B cell (primary cell): ENCODE results near the gene TRIM41. TPM values are rescaled to one million over a fixed set of nuclear protein-coding genes. Genes with fewer than 3 reads are reported as not detected.

ENCODE experiments used
- ATAC-seq: fragments of 200-7000 bp; cut with Tn5 transposase; one replicate; pipeline ENCODE4 v1.10.0; 2021; ENCODE audit warnings: low read depth, mild to moderate bottlenecking, moderate number of reproducible peaks, moderate library complexity
- CTCF ChIA-PET: fragments of 350-600 bp; sonication (Branson Sonifier 250); formaldehyde crosslinking; loops from one replicate; lab custom pipeline; 2021; ENCODE audit warnings: antibody characterized with exemption, inconsistent platforms; lab: Charles Lee
- POLR2A ChIA-PET: fragments of 350-600 bp; sonication (Branson Sonifier 250); formaldehyde crosslinking; loops from one replicate; lab custom pipeline; 2021; ENCODE audit warnings: antibody characterized with exemption; lab: Charles Lee
- DNase-seq: peaks from one replicate; pipeline ENCODE4 v3.0.0; 2013
- H2AFZ ChIP-seq: 2 replicates; pipeline ENCODE4 v1.6.1; 2012; ENCODE audit warnings: mild to moderate bottlenecking, low read depth, low read length; ENCODE audit not compliant: insufficient read depth, poor library complexity, severe bottlenecking
- H3K27ac ChIP-seq, 2 donors: 1 replicate in 1 of 2; 2 replicates in 1 of 2; pipeline ENCODE4 v1.5.1; 2012 to 2013; ENCODE audit warnings: low read length in 2 of 2, mild to moderate bottlenecking in 2 of 2, moderate library complexity in 1 of 2
- H3K27me3 ChIP-seq, 4 experiments: fragments of 200-600 bp in 1 of 4; sonication (generic) in 1 of 4; replicated peaks in 1 of 4; 1 replicate in 2 of 4; 2 replicates in 2 of 4; pipeline versions ENCODE4 v1.6.1 to v1.7.0; 2013 to 2016; ENCODE audit warnings: low read length in 3 of 4, mild to moderate bottlenecking in 2 of 4, mixed read lengths in 1 of 4, moderate library complexity in 1 of 4; ENCODE audit not compliant: insufficient read depth in 4 of 4, control insufficient read depth in 3 of 4; ENCODE audit errors: control extremely low read depth in 1 of 4
- H3K36me3 ChIP-seq, 2 experiments: replicated peaks in 1 of 2; 1 replicate in 1 of 2; 2 replicates in 1 of 2; pipeline versions ENCODE4 v1.6.1 to v1.7.1; 2013; ENCODE audit warnings: low read length in 1 of 2; ENCODE audit not compliant: insufficient read depth in 2 of 2, control insufficient read depth in 1 of 2; ENCODE audit errors: control extremely low read depth in 1 of 2, extremely low read depth in 1 of 2
- H3K4me1 ChIP-seq, 2 donors: fragments of 200-600 bp in 1 of 2; sonication (generic) in 1 of 2; 1 replicate in 1 of 2; 2 replicates in 1 of 2; pipeline versions ENCODE4 v1.5.1 to v1.6.1; 2013 to 2017; ENCODE audit warnings: low read length in 2 of 2; ENCODE audit not compliant: control insufficient read depth in 2 of 2, insufficient read depth in 2 of 2
- H3K4me2 ChIP-seq: replicated peaks from 2 replicates; pipeline ENCODE3; 2012; ENCODE audit warnings: mild to moderate bottlenecking, low read depth, low read length; ENCODE audit not compliant: poor library complexity, severe bottlenecking
- H3K4me3 ChIP-seq, 5 experiments: fragments of 200-600 bp in 1 of 5; sonication (generic) in 1 of 5; 1 replicate in 3 of 5; 2 replicates in 2 of 5; pipeline versions ENCODE4 v1.5.1 to v1.7.0; 2011 to 2016; ENCODE audit warnings: low read length in 4 of 5, mild to moderate bottlenecking in 4 of 5, low read depth in 2 of 5, control low read depth in 1 of 5, moderate library complexity in 1 of 5; ENCODE audit not compliant: insufficient read depth in 1 of 5; ENCODE audit errors: control extremely low read depth in 1 of 5, extremely low read depth in 1 of 5
- H3K79me2 ChIP-seq: fragments of 200-600 bp; sonication (generic); one replicate; pipeline ENCODE4 v1.6.0; 2016; ENCODE audit warnings: low read length; ENCODE audit not compliant: control insufficient read depth, insufficient read depth
- H3K9ac ChIP-seq: fragments of 200-600 bp; sonication (generic); 2 replicates; pipeline ENCODE4 v1.6.1; 2017; ENCODE audit warnings: mild to moderate bottlenecking, low read length, moderate library complexity
- H3K9me3 ChIP-seq, 3 donors: one replicate each; pipeline versions ENCODE4 v1.6.1 to v1.7.1; 2013; ENCODE audit warnings: low read length in 2 of 3; ENCODE audit not compliant: control insufficient read depth in 2 of 3, insufficient read depth in 1 of 3; ENCODE audit errors: control extremely low read depth in 1 of 3
- H4K20me1 ChIP-seq: 2 replicates; pipeline ENCODE4 v1.6.0; 2012; ENCODE audit warnings: mild to moderate bottlenecking, low read length; ENCODE audit not compliant: insufficient read depth, control insufficient read depth, poor library complexity, severe bottlenecking
- H3K27ac Mint-ChIP-seq: one replicate; pipeline ENCODE4 v1.8.0; 2021; ENCODE audit warnings: mixed read lengths
- H3K27me3 Mint-ChIP-seq: one replicate; pipeline ENCODE4 v1.8.0; 2021; ENCODE audit warnings: mixed read lengths
- H3K4me1 Mint-ChIP-seq: one replicate; pipeline ENCODE4 v1.8.0; 2021; ENCODE audit warnings: mixed read lengths
- H3K4me3 Mint-ChIP-seq: one replicate; pipeline ENCODE4 v1.8.0; 2021; ENCODE audit warnings: mixed read lengths
- H3K9me3 Mint-ChIP-seq: one replicate; pipeline ENCODE4 v1.8.0; 2022; ENCODE audit warnings: mixed read lengths; ENCODE audit not compliant: insufficient read depth
- CTCF ChIP-seq: fragments of 200-600 bp; IDR thresholded peaks from one replicate; pipeline ENCODE4 v1.8.0; 2022; ENCODE audit warnings: antibody characterized with exemption, mild to moderate bottlenecking
- EZH2 ChIP-seq: IDR thresholded peaks from 2 replicates; pipeline ENCODE4 v1.6.1; 2012; ENCODE audit warnings: borderline replicate concordance, low read depth, mild to moderate bottlenecking, moderate library complexity, low read length; ENCODE audit not compliant: insufficient read depth, poor library complexity, severe bottlenecking
- WGBS: methylation state at CpG from one replicate; pipeline ENCODE4 v1.1.5; 2013; ENCODE audit warnings: missing lambda C conversion rate; ENCODE audit not compliant: insufficient coverage; 5-methylcytosine and 5-hydroxymethylcytosine counted together
- intact Hi-C: fragments of 100-400 bp; cut with micrococcal nuclease; formaldehyde crosslinking; loops from one replicate; pipeline ENCODE4 v1.10.0; 2022
- polyA plus RNA-seq: library from polyadenylated mRNA; depleted of rRNA; stranded (reverse); fragments of >200 nt; gene quantifications from 2 replicates; pipeline ENCODE4 v1.2.3, GENCODE V29; 2012
- total RNA-seq, 2 donors: library from RNA; stranded (reverse); fragments of 120-200 nt in 1 of 2; gene quantifications; 1 replicate in 1 of 2; 2 replicates in 1 of 2; pipeline versions ENCODE4 v1.2.3 to v1.2.4, GENCODE V29; 2013 to 2022

Gene TRIM41
- total and polyA plus RNA-seq, 2 donors (not counting 1 experiment from before 2014, with no cell fraction given) = 28.4 to 44.3 TPM

DNA sequence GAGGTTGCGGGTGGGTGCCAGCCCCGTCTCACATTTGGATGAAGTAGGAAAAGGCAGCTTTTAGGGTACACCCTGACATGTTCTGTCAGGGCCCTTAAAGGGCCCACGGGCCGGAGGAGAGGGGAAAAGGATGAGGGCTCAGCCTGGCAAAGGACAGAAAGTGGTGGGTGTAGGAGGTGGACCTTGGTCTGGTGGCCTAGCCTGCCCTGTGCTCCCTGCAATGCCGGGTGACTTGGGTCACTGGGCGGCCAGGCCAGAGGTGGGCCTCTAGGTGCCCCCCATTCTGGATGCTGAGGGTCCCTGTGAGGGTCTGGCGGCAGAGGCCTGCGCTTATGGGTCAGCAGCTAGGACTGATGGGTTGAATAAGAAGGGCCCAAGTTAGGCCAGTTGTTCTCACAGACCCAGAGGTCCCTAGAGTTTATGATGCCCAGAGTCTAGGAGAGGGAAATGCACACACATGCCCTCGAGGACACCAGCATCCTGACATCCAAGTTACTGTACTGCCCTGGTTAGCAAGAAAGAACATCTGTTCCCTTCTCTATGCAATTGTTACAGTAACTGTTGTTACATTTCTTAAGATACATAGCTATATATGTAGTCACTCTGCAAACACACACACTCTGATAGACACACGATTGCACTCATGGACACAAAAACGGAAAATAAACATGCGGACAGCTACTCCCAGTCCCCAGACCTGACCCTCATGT is 30.6 kb upstream of the TRIM41 start:
- WGBS = 42% methylated on average over 8 of the region's 12 CpGs
- CTCF ChIA-PET = interaction anchor here (1.0 to 7.7 kb wide), 7 partner anchors 8 to 324 kb away, joined by 3 to 105 read pairs (median 8); partner anchors contain the start of genes RACK1, TRIM41 and TRIM7
- intact Hi-C loops = no loop called here
- Mint-ChIP-seq H3K27ac (peak overlapping the region; percentile 97), H3K4me3 (peak overlapping the region; percentile 97), H3K4me1 (peaks cover 37% of the 10 kb centered on the region), H3K27me3 (peaks cover 10% of the 10 kb centered on the region), H3K9me3 (no peaks in the 10 kb centered on the region)
- DNase-seq (no peak), ATAC-seq (no peak)
- Histone ChIP-seq H3K36me3 (no peaks in the 10 kb centered on the region), H3K9me3 (peaks cover 0 to 14% (median 0%) of the 10 kb centered on the region in 3 donors), H3K27ac (peak overlapping the region; percentile 61 to 82), H3K4me3 (peak overlapping the region; percentile 38 to 98 (median 89)), H3K79me2 (no peaks in the 10 kb centered on the region), H3K27me3 (no peaks in the 10 kb centered on the region), H4K20me1 (no peaks in the 10 kb centered on the region), H3K4me1 (peaks cover 7 to 23% of the 10 kb centered on the region in 2 donors), H3K4me2 (peak overlapping the region; percentile 91), H2AFZ (peak overlapping the region; percentile 97), H3K9ac (peak overlapping the region; percentile 76)
- POLR2A ChIA-PET = interaction anchor here (0.5 to 7.2 kb wide), 12 partner anchors 9 to 389 kb away, joined by 3 to 74 read pairs (median 7); partner anchors contain the start of genes RACK1, TRIM41 and TRIM52
- TF ChIP-seq CTCF (no peak), EZH2 (no peak)

- POLR2A ChIA-PET = interaction anchor here (0.6 to 7.2 kb wide), 3 partner anchors 13 to 142 kb away, joined by 3 to 73 read pairs (median 3); no protein-coding TSS in a partner anchor
- CTCF ChIA-PET = interaction anchor here (7.7 kb wide), 1 partner anchor 11 kb away, joined by 105 read pairs; the partner anchor contains the start of gene TRIM7
- no peak for TF ChIP-seq EZH2
- TF ChIP-seq CTCF = no peak
- Histone ChIP-seq H3K27ac (no peak overlapping the region), H3K27me3 (no peaks in the 10 kb centered on the region), H4K20me1 (no peaks in the 10 kb centered on the region), H3K4me2 (no peak overlapping the region), H3K4me3 (no peak overlapping the region), H3K79me2 (no peaks in the 10 kb centered on the region), H3K36me3 (no peaks in the 10 kb centered on the region), H3K4me1 (peaks cover 10 to 16% of the 10 kb centered on the region in 2 donors), H3K9ac (no peak overlapping the region), H3K9me3 (peaks cover 0 to 9% (median 0%) of the 10 kb centered on the region in 3 donors), H2AFZ (no peak overlapping the region)
- intact Hi-C loops = no loop called here
- no peak overlapping the region for H3K27ac Mint-ChIP-seq
- peaks cover 7% of the 10 kb centered on the region for H3K27me3 Mint-ChIP-seq
- H3K4me1 Mint-ChIP-seq = peaks cover 34% of the 10 kb centered on the region
- WGBS = 84% methylated on average over 2 of the region's 2 CpGs
- DNase-seq = no peak
- H3K9me3 Mint-ChIP-seq = no peaks in the 10 kb centered on the region
- H3K4me3 Mint-ChIP-seq = peak overlapping the region; percentile 97
- no peak for ATAC-seq
These were observed 29.4 kb upstream of the TRIM41 start for GRCh38 chr5:181193656-181194055.
